RWPE1 (cell line): ENCODE measurements around the gene PTPRD.

Experiments
- CTCF ChIA-PET: fragments of 350-600 bp; sonication (Branson Sonifier 250); formaldehyde crosslinking; extraction: SDS; loops from one replicate; lab custom pipeline; 2021; lab: Yijun Ruan, JAX
- POLR2A ChIA-PET: fragments of 400-600 bp; formaldehyde crosslinking; extraction: SDS; loops from one replicate; lab custom pipeline; 2020; ENCODE audit warnings: antibody characterized with exemption; ENCODE audit not compliant: low non-redundant PET; lab: Yijun Ruan, JAX
- DNase-seq: peaks from one replicate; pipeline ENCODE4 v3.0.0; 2012; ENCODE audit warnings: low spot score
- H3K27ac ChIP-seq: fragments of 450-650 bp; 2 replicates; pipeline ENCODE4 v1.5.1; 2017
- CTCF ChIP-seq: fragments of 450-650 bp; conservative IDR thresholded peaks from 2 replicates; pipeline ENCODE4 v1.5.1; 2017; ENCODE audit warnings: low read depth, mild to moderate bottlenecking

Gene PTPRD

GRCh38 chr9:8287970-8288369 is 2324.8 kb downstream of the PTPRD start:
- ChIA-PET CTCF (no interaction called here), POLR2A (no interaction called here)
- TF ChIP-seq CTCF, result no peak

GRCh38 chr9:8287501-8287900 is 2325.3 kb downstream of the PTPRD start:
- H3K27ac ChIP-seq, result no peak overlapping the region
- CTCF ChIA-PET, result no interaction called here
- POLR2A ChIA-PET, result no interaction called here
- TF ChIP-seq CTCF, result no peak
- no peak for DNase-seq

More at GRCh38 chr9:8287970-8288369, 2324.8 kb downstream of the PTPRD start:
- no peak overlapping the region for H3K27ac ChIP-seq
- DNase-seq, result no peak

GRCh38 chr9:8284884-8285283 is 2327.9 kb downstream of the PTPRD start:
- no peak for DNase-seq
- TF ChIP-seq CTCF, result no peak
- CTCF ChIA-PET, result no interaction called here
- POLR2A ChIA-PET, result no interaction called here
- H3K27ac ChIP-seq, result no peak overlapping the region

GRCh38 chr9:8282535-8282934 is 2330.3 kb downstream of the PTPRD start:
- ChIA-PET CTCF (no interaction called here), POLR2A (no interaction called here)
- no peak for TF ChIP-seq CTCF

GRCh38 chr9:8280811-8281210 is 2332.0 kb downstream of the PTPRD start:
- TF ChIP-seq CTCF, result no peak
- no peak for DNase-seq
- ChIA-PET POLR2A (no interaction called here), CTCF (no interaction called here)
- H3K27ac ChIP-seq, result no peak overlapping the region

More at GRCh38 chr9:8282535-8282934, 2330.3 kb downstream of the PTPRD start:
- no peak for DNase-seq
- no peak overlapping the region for H3K27ac ChIP-seq

GRCh38 chr9:8278048-8278447 is 2334.8 kb downstream of the PTPRD start:
- ChIA-PET CTCF (no interaction called here), POLR2A (no interaction called here)
- no peak for DNase-seq
- no peak for TF ChIP-seq CTCF
- no peak overlapping the region for H3K27ac ChIP-seq

- no peak for DNase-seq
- POLR2A ChIA-PET, result no interaction called here
- H3K27ac ChIP-seq, result no peak overlapping the region
- CTCF ChIA-PET, result no interaction called here
- no peak for TF ChIP-seq CTCF
Observed at GRCh38 chr9:8270235-8270634, 2342.6 kb downstream of the PTPRD start.
